Parathyroid adenoma (tissue), 2 donors: Measurements from ENCODE around the gene MOB1B.

ENCODE experiments used
- H2AFZ ChIP-seq: fragments of 300-600 bp; sonication (generic); one replicate; pipeline ENCODE4 v1.7.0; 2017; ENCODE audit warnings: antibody characterized with exemption, mild to moderate bottlenecking
- H3K27ac ChIP-seq: fragments of 300-600 bp; sonication (generic); one replicate; pipeline ENCODE4 v1.7.0; 2017
- H3K27me3 ChIP-seq: fragments of 300-600 bp; sonication (generic); one replicate; pipeline ENCODE4 v1.7.0; 2017; ENCODE audit warnings: low read length; ENCODE audit not compliant: control insufficient read depth, insufficient read depth
- H3K36me3 ChIP-seq: fragments of 300-600 bp; sonication (generic); one replicate; pipeline ENCODE4 v1.7.0; 2017; ENCODE audit warnings: low read length; ENCODE audit not compliant: control insufficient read depth, insufficient read depth
- H3K4me1 ChIP-seq: fragments of 300-600 bp; sonication (generic); one replicate; pipeline ENCODE4 v1.7.0; 2017; ENCODE audit warnings: control low read depth
- H3K4me2 ChIP-seq: fragments of 300-600 bp; sonication (generic); one replicate; pipeline ENCODE4 v1.7.0; 2017; ENCODE audit warnings: low read length
- H3K4me3 ChIP-seq: fragments of 300-600 bp; sonication (generic); one replicate; pipeline ENCODE4 v1.7.0; 2017; ENCODE audit warnings: low read depth, low read length
- H3K79me2 ChIP-seq: fragments of 300-600 bp; sonication (generic); one replicate; pipeline ENCODE4 v1.7.0; 2017; ENCODE audit warnings: control low read depth
- H3K9ac ChIP-seq: fragments of 300-600 bp; sonication (generic); one replicate; pipeline ENCODE4 v1.7.0; 2017; ENCODE audit warnings: mild to moderate bottlenecking
- H3K9me3 ChIP-seq: fragments of 300-600 bp; sonication (generic); one replicate; pipeline ENCODE4 v1.7.0; 2017; ENCODE audit warnings: low read length; ENCODE audit not compliant: control insufficient read depth
- CTCF ChIP-seq: fragments of 300-600 bp; sonication (generic); IDR thresholded peaks from one replicate; pipeline ENCODE4 v1.7.0; 2017; ENCODE audit warnings: antibody characterized with exemption, mild to moderate bottlenecking
- donor health status: primary hyperparathyroidism.

MOB1B gene

GRCh38 chr4:70915874-70916559 lies 13.8 kb downstream of the MOB1B start:
- no peaks in the 10 kb centered on the region for H3K4me1 ChIP-seq
- H3K4me2 ChIP-seq = no peak overlapping the region
- no peaks in the 10 kb centered on the region for H3K9me3 ChIP-seq
- H3K9ac ChIP-seq = no peak overlapping the region
- H3K79me2 ChIP-seq = peaks cover 4% of the 10 kb centered on the region
- H3K27ac ChIP-seq = no peak overlapping the region
- TF ChIP-seq CTCF = no peak
- no peak overlapping the region for H2AFZ ChIP-seq
- no peak overlapping the region for H3K4me3 ChIP-seq
- H3K27me3 ChIP-seq = no peaks in the 10 kb centered on the region
- H3K36me3 ChIP-seq = no peaks in the 10 kb centered on the region

GRCh38 chr4:70920592-70920991 lies 18.4 kb downstream of the MOB1B start:
- no peaks in the 10 kb centered on the region for H3K27me3 ChIP-seq
- H3K9me3 ChIP-seq = no peaks in the 10 kb centered on the region
- H3K36me3 ChIP-seq = no peaks in the 10 kb centered on the region
- no peak overlapping the region for H3K27ac ChIP-seq
- no peaks in the 10 kb centered on the region for H3K4me1 ChIP-seq
- H2AFZ ChIP-seq = no peak overlapping the region
- H3K4me3 ChIP-seq = no peak overlapping the region
- H3K79me2 ChIP-seq = no peaks in the 10 kb centered on the region
- no peak for TF ChIP-seq CTCF
- no peak overlapping the region for H3K4me2 ChIP-seq
- no peak overlapping the region for H3K9ac ChIP-seq

GRCh38 chr4:70925418-70925817 lies 23.2 kb downstream of the MOB1B start:
- no peak overlapping the region for H3K4me2 ChIP-seq
- no peaks in the 10 kb centered on the region for H3K79me2 ChIP-seq
- no peak overlapping the region for H2AFZ ChIP-seq
- H3K4me3 ChIP-seq = no peak overlapping the region
- no peaks in the 10 kb centered on the region for H3K27me3 ChIP-seq
- H3K9me3 ChIP-seq = no peaks in the 10 kb centered on the region
- no peaks in the 10 kb centered on the region for H3K36me3 ChIP-seq
- H3K4me1 ChIP-seq = no peaks in the 10 kb centered on the region
- no peak for TF ChIP-seq CTCF
- no peak overlapping the region for H3K27ac ChIP-seq
- H3K9ac ChIP-seq = no peak overlapping the region

GRCh38 chr4:70925899-70926635 lies 23.9 kb downstream of the MOB1B start:
- no peaks in the 10 kb centered on the region for H3K27me3 ChIP-seq
- no peaks in the 10 kb centered on the region for H3K4me1 ChIP-seq
- no peak overlapping the region for H2AFZ ChIP-seq
- H3K79me2 ChIP-seq = no peaks in the 10 kb centered on the region
- no peaks in the 10 kb centered on the region for H3K36me3 ChIP-seq
- no peak overlapping the region for H3K4me3 ChIP-seq
- no peak overlapping the region for H3K9ac ChIP-seq
- no peak overlapping the region for H3K27ac ChIP-seq
- H3K4me2 ChIP-seq = no peak overlapping the region
- TF ChIP-seq CTCF = no peak
- H3K9me3 ChIP-seq = no peaks in the 10 kb centered on the region
